B cell (primary cell): ENCODE results near the gene LAYN.

ENCODE experiments used
- EZH2 ChIP-seq: IDR thresholded peaks from 2 replicates; pipeline ENCODE4 v1.6.1; 2012; ENCODE audit warnings: borderline replicate concordance, low read depth, mild to moderate bottlenecking, moderate library complexity, low read length; ENCODE audit not compliant: insufficient read depth, poor library complexity, severe bottlenecking
- TF ChIP-seq, protein P1 (sequence below): fragments of 200-600 bp; IDR thresholded peaks from one replicate; pipeline ENCODE4 v1.8.0; 2022; ENCODE audit warnings: antibody characterized with exemption, mild to moderate bottlenecking

DNA sequence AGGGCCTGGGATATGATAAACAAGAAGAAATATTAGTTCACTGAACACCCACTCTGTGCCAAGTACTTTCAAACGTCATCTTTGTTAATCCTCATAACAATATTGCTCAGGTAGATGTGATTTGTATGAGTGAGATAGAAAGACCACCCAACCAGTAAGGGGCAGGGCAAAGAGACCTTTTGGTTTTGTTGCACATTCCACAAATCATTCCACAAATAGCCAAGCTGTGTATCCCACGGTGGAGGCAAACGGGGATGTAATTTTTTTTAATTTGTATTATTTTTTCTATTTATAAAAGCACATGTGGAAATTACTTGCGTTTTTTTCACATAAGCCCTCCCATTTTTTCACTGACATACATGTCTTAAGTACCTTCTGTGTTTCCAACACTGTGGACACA, 29.0 kb downstream of the LAYN start:
- TF ChIP-seq, protein P1, sequence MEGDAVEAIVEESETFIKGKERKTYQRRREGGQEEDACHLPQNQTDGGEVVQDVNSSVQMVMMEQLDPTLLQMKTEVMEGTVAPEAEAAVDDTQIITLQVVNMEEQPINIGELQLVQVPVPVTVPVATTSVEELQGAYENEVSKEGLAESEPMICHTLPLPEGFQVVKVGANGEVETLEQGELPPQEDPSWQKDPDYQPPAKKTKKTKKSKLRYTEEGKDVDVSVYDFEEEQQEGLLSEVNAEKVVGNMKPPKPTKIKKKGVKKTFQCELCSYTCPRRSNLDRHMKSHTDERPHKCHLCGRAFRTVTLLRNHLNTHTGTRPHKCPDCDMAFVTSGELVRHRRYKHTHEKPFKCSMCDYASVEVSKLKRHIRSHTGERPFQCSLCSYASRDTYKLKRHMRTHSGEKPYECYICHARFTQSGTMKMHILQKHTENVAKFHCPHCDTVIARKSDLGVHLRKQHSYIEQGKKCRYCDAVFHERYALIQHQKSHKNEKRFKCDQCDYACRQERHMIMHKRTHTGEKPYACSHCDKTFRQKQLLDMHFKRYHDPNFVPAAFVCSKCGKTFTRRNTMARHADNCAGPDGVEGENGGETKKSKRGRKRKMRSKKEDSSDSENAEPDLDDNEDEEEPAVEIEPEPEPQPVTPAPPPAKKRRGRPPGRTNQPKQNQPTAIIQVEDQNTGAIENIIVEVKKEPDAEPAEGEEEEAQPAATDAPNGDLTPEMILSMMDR: no peak
- TF ChIP-seq EZH2: no peak
